Endodermal cell (in vitro differentiated cells): ENCODE results near the gene HHIPL2. TPM values are rescaled to one million over a fixed set of nuclear protein-coding genes. Genes with fewer than 3 reads are reported as not detected.

Source experiments
- DNase-seq: peaks from one replicate; pipeline ENCODE4 v3.0.0-alpha.2; 2017
- H3K27ac ChIP-seq: 2 replicates; pipeline ENCODE4 v1.5.1; 2013; ENCODE audit warnings: mild to moderate bottlenecking, low read depth, low read length, moderate library complexity
- H3K27me3 ChIP-seq: 2 replicates; pipeline ENCODE4 v1.6.1; 2013; ENCODE audit warnings: mild to moderate bottlenecking, low read length, moderate library complexity; ENCODE audit not compliant: insufficient read depth, control insufficient read depth, poor library complexity, severe bottlenecking
- H3K36me3 ChIP-seq: 2 replicates; pipeline ENCODE4 v1.7.0; 2013; ENCODE audit warnings: mild to moderate bottlenecking, low read length, moderate library complexity; ENCODE audit not compliant: control insufficient read depth, insufficient read depth
- H3K4me1 ChIP-seq: one replicate; pipeline ENCODE4 v1.7.0; 2013; ENCODE audit warnings: low read length; ENCODE audit not compliant: control insufficient read depth, insufficient read depth
- H3K4me3 ChIP-seq: 2 replicates; pipeline ENCODE4 v1.5.1; 2013; ENCODE audit warnings: mild to moderate bottlenecking, low read length, moderate library complexity
- H3K9ac ChIP-seq: 2 replicates; pipeline ENCODE4 v1.6.1; 2013; ENCODE audit warnings: mild to moderate bottlenecking, low read length, moderate library complexity; ENCODE audit not compliant: poor library complexity, severe bottlenecking; ENCODE audit errors: extremely low read depth
- H3K9me3 ChIP-seq: 2 replicates; pipeline ENCODE4 v1.6.1; 2013; ENCODE audit warnings: mild to moderate bottlenecking, low read length, moderate library complexity; ENCODE audit not compliant: control insufficient read depth
- H3K27ac Mint-ChIP-seq: 2 replicates; pipeline ENCODE4 v1.8.0; 2020; ENCODE audit warnings: mixed read lengths
- H3K27me3 Mint-ChIP-seq: 2 replicates; pipeline ENCODE4 v1.8.0; 2021; ENCODE audit warnings: mild to moderate bottlenecking, mixed read lengths; ENCODE audit not compliant: insufficient read depth
- H3K36me3 Mint-ChIP-seq: 2 replicates; pipeline ENCODE4 v1.8.0; 2020; ENCODE audit warnings: low read depth, mixed read lengths
- H3K4me1 Mint-ChIP-seq: 2 replicates; pipeline ENCODE4 v1.8.0; 2020; ENCODE audit warnings: mixed read lengths
- H3K4me3 Mint-ChIP-seq: 2 replicates; pipeline ENCODE4 v1.8.0; 2020; ENCODE audit warnings: mild to moderate bottlenecking, moderate library complexity, mixed read lengths
- H3K9me3 Mint-ChIP-seq: 2 replicates; pipeline ENCODE4 v1.8.0; 2020; ENCODE audit warnings: mild to moderate bottlenecking, mixed read lengths
- WGBS, 2 experiments: methylation state at CpG; one replicate each; pipeline versions ENCODE4 v1.1.5 to v1.1.7; 2013; ENCODE audit warnings: missing lambda C conversion rate in 2 of 2, mixed read lengths in 1 of 2; ENCODE audit not compliant: insufficient coverage in 1 of 2, insufficient read length in 1 of 2; 5-methylcytosine and 5-hydroxymethylcytosine counted together
- total RNA-seq, 2 donors: library from RNA; stranded (reverse); fragmentation: NEBNext Ultra II Directional in 1 of 2; extraction: Animal tissue kit (Norgen Biotek cat#: 25700) in 1 of 2; gene quantifications; 2 replicates in 1 of 2; 3 replicates in 1 of 2; pipeline ENCODE4 v1.2.1, GENCODE V29; 2021
- TF ChIP-seq, protein P1 (sequence below): fragments of 200-600 bp; sonication (generic); conservative IDR thresholded peaks from 2 replicates; pipeline ENCODE4 v1.5.0; 2021; ENCODE audit warnings: antibody characterized with exemption, mild to moderate bottlenecking

Gene HHIPL2
- total RNA-seq, 2 donors from 2014 or later: 0.49 to 1.6 TPM

DNA sequence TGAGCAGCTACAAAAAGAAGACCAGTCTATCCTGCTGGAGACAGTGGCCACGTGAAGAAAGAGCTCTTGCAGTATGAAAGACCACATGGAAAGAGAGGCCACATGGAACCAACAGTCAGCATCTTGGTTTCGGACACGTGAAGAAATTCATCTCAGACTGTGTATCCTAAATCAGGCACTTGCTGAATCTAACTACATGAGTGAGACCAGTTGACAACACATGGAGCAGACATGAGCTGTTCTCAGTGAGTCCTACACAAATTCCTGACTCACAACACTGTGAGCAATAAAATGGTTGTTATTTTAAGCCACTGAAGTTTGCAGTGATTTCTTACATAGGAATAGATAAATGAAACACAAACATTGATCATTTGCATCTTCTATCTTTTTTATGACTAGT is 44.3 kb upstream of the HHIPL2 start:
- TF ChIP-seq, protein P1, sequence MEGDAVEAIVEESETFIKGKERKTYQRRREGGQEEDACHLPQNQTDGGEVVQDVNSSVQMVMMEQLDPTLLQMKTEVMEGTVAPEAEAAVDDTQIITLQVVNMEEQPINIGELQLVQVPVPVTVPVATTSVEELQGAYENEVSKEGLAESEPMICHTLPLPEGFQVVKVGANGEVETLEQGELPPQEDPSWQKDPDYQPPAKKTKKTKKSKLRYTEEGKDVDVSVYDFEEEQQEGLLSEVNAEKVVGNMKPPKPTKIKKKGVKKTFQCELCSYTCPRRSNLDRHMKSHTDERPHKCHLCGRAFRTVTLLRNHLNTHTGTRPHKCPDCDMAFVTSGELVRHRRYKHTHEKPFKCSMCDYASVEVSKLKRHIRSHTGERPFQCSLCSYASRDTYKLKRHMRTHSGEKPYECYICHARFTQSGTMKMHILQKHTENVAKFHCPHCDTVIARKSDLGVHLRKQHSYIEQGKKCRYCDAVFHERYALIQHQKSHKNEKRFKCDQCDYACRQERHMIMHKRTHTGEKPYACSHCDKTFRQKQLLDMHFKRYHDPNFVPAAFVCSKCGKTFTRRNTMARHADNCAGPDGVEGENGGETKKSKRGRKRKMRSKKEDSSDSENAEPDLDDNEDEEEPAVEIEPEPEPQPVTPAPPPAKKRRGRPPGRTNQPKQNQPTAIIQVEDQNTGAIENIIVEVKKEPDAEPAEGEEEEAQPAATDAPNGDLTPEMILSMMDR: no peak

DNA sequence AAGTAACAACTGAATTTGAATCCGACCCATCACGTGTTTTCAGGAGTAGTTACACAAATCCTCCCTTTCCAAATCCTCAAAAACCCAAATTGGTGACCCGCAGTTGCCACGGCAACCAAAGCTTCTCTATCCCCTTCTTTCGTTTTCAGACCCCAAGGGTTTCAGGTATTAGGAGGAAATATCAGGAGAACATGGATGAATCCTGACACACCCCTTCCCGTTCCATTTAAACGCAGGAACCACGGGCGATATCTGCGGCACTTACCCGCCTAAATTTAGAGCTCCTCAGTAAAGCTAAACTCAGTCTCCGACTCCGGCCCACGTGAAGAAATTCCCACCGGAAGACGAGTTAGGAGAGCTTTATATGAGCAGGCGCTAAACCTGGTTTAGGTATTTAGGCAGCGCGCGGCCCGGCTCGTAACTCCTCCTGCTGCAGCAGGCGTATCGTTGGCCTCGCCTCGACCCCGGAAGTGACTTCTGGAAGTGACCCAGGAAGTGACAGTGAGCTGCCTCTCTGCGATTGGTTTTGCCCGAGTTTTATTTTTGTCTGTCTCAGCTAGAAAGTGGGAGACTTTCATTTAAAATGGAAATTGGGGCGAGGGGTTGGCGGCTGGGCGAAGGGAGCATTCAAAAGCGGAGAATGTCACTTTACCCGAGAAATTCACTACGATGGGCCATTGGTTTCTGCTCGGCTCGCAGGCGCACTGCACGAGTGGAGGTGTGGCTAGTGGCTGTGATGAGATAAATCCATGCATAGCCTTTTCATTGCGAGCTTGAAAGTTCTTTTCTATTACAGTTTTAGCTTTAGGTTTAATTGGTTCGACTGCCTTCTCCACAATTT is 41.8 kb upstream of the HHIPL2 start, which contains the start of gene TAF1A:
Gene TAF1A, minus strand, starts transcription at position 472 of the 841 bp plus-strand sequence.
- Histone ChIP-seq H3K4me1 (peaks cover 3% of the 10 kb centered on the region), H3K4me3 (peak within 1 kb of the TSS; percentile 91), H3K27ac (no peak within 1 kb of the TSS), H3K9me3 (peaks cover 4% of the 10 kb centered on the region), H3K27me3 (peaks cover 23% of the 10 kb centered on the region), H3K36me3 (peaks cover 17% of the 10 kb centered on the region), H3K9ac (peak within 1 kb of the TSS; percentile 73)
- H3K27me3 Mint-ChIP-seq: peaks cover 8% of the 10 kb centered on the region
- 0% methylated on average over 25 to 41 of the region's 41 CpGs for WGBS, 2 experiments
- TF ChIP-seq, protein P1: no peak
- peak; percentile 94 for DNase-seq
- H3K4me1 Mint-ChIP-seq: peaks cover 27% of the 10 kb centered on the region
- peaks cover 20% of the 10 kb centered on the region for H3K36me3 Mint-ChIP-seq
- peak within 1 kb of the TSS; percentile 95 for H3K27ac Mint-ChIP-seq
- H3K9me3 Mint-ChIP-seq: peaks cover 5% of the 10 kb centered on the region
- H3K4me3 Mint-ChIP-seq: peak within 1 kb of the TSS; percentile 89

More for the DNA sequence above, 44.3 kb upstream of the HHIPL2 start:
- H3K4me1 ChIP-seq: peaks cover 2% of the 10 kb centered on the region
- H3K9me3 ChIP-seq: peaks cover 11% of the 10 kb centered on the region
- H3K36me3 Mint-ChIP-seq: peaks cover 10% of the 10 kb centered on the region
- no peak overlapping the region for H3K9ac ChIP-seq
- DNase-seq: no peak
- no peak overlapping the region for H3K27ac Mint-ChIP-seq
- 79 to 85% methylated on average over 3 of the region's 3 CpGs for WGBS, 2 experiments
- peaks cover 8% of the 10 kb centered on the region for H3K27me3 Mint-ChIP-seq
- H3K4me1 Mint-ChIP-seq: peaks cover 13% of the 10 kb centered on the region
- no peak overlapping the region for H3K4me3 Mint-ChIP-seq
- H3K9me3 Mint-ChIP-seq: peaks cover 7% of the 10 kb centered on the region
- H3K27ac ChIP-seq: no peak overlapping the region
- H3K36me3 ChIP-seq: peaks cover 9% of the 10 kb centered on the region
- H3K27me3 ChIP-seq: peaks cover 23% of the 10 kb centered on the region
- H3K4me3 ChIP-seq: no peak overlapping the region

DNA sequence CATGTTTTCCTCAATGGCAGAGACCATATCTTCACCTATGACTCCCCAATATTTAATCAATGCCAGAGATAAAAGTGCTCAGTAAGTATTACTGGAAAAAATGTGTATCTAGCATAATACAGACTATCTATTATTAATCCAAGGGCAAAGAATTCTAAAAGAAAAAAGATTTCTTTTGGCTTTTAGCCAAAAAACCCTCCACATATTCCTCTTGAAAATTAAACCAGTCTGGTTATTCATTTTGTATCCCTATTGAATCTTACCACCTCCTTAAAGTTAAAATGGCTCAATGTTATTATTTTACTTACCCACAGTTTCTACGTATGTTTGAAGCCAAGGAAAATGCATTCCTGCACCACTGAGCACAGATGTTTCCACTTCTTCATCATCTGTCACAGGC is 40.2 kb upstream of the HHIPL2 start:
- DNase-seq: no peak
- TF ChIP-seq, protein P1: no peak
- Histone ChIP-seq H3K36me3 (peaks cover 27% of the 10 kb centered on the region), H3K9ac (no peak overlapping the region), H3K4me3 (peak overlapping the region; percentile 91), H3K27ac (no peak overlapping the region), H3K4me1 (peaks cover 6% of the 10 kb centered on the region), H3K27me3 (peaks cover 21% of the 10 kb centered on the region), H3K9me3 (no peaks in the 10 kb centered on the region)
- 98 to 100% methylated on average over 1 of the region's 1 CpG for WGBS, 2 experiments
- Mint-ChIP-seq H3K4me3 (no peak overlapping the region), H3K27me3 (peaks cover 6% of the 10 kb centered on the region), H3K36me3 (peaks cover 29% of the 10 kb centered on the region), H3K27ac (no peak overlapping the region), H3K4me1 (peaks cover 27% of the 10 kb centered on the region), H3K9me3 (peaks cover 2% of the 10 kb centered on the region)
